Measurements from ENCODE around the gene NRG2.

NRG2 gene

GRCh38 chr5:140042643-140043507 is at the start of gene NRG2:
Gene NRG2 (minus strand): TSS chr5:140043299.
- DNase-seq = no peak

GRCh38 chr5:140090251-140090650 is 47.2 kb upstream of the NRG2 start:
- no peak for DNase-seq

GRCh38 chr5:140084541-140084940 is 41.4 kb upstream of the NRG2 start:
- DNase-seq = no peak

- no peak for DNase-seq
Observed at GRCh38 chr5:140083650-140084049, 40.6 kb upstream of the NRG2 start.

- no peak for DNase-seq
Observed at GRCh38 chr5:140083120-140083519, 40.0 kb upstream of the NRG2 start.

GRCh38 chr5:140076788-140077187 is 33.7 kb upstream of the NRG2 start:
- DNase-seq = no peak

- DNase-seq = no peak
Observed at GRCh38 chr5:140076142-140076541, 33.0 kb upstream of the NRG2 start.

GRCh38 chr5:140075371-140075770 is 32.3 kb upstream of the NRG2 start:
- no peak for DNase-seq

- DNase-seq = no peak
Observed at GRCh38 chr5:140073296-140073695, 30.2 kb upstream of the NRG2 start.

- no peak for DNase-seq
Observed at GRCh38 chr5:140072812-140073211, 29.7 kb upstream of the NRG2 start.

GRCh38 chr5:140060816-140061215 is 17.7 kb upstream of the NRG2 start:
- no peak for DNase-seq

GRCh38 chr5:140058212-140058932 is 15.3 kb upstream of the NRG2 start:
- no peak for DNase-seq

GRCh38 chr5:140056880-140057279 is 13.8 kb upstream of the NRG2 start:
- DNase-seq = no peak

GRCh38 chr5:140055152-140055551 is 12.1 kb upstream of the NRG2 start:
- DNase-seq = no peak

- DNase-seq = no peak
Observed at GRCh38 chr5:140054086-140054689, 11.1 kb upstream of the NRG2 start.

GRCh38 chr5:140051950-140052349 is 8.9 kb upstream of the NRG2 start:
- no peak for DNase-seq

GRCh38 chr5:140049713-140050112 is 6.6 kb upstream of the NRG2 start:
- no peak for DNase-seq

GRCh38 chr5:140049205-140049604 is 6.1 kb upstream of the NRG2 start:
- DNase-seq = no peak

- DNase-seq = no peak
Observed at GRCh38 chr5:140044041-140044440, 942 bp upstream of the NRG2 start.

- no peak for DNase-seq
Observed at GRCh38 chr5:140043508-140043872, 391 bp upstream of the NRG2 start.

GRCh38 chr5:140042393-140042642 is 781 bp downstream of the NRG2 start:
- no peak for DNase-seq

- no peak for DNase-seq
Observed at GRCh38 chr5:140041492-140042392, 1.4 kb downstream of the NRG2 start.

GRCh38 chr5:140041099-140041491 is 2.0 kb downstream of the NRG2 start:
- DNase-seq = no peak
